A549 treated with dexamethasone at 1 μM for 4 hours (cell line): ENCODE results near the gene APOBR. TPM values are rescaled to one million over a fixed set of nuclear protein-coding genes. Genes with fewer than 3 reads are reported as not detected.

Experiments used
- total RNA-seq: library from RNA; stranded (reverse); fragments of 200-300 nt; extraction: Qiagen RNA extraction; gene quantifications from 5 replicates; pipeline ENCODE4 v1.2.3, GENCODE V29; 2022

The APOBR gene, protein sequence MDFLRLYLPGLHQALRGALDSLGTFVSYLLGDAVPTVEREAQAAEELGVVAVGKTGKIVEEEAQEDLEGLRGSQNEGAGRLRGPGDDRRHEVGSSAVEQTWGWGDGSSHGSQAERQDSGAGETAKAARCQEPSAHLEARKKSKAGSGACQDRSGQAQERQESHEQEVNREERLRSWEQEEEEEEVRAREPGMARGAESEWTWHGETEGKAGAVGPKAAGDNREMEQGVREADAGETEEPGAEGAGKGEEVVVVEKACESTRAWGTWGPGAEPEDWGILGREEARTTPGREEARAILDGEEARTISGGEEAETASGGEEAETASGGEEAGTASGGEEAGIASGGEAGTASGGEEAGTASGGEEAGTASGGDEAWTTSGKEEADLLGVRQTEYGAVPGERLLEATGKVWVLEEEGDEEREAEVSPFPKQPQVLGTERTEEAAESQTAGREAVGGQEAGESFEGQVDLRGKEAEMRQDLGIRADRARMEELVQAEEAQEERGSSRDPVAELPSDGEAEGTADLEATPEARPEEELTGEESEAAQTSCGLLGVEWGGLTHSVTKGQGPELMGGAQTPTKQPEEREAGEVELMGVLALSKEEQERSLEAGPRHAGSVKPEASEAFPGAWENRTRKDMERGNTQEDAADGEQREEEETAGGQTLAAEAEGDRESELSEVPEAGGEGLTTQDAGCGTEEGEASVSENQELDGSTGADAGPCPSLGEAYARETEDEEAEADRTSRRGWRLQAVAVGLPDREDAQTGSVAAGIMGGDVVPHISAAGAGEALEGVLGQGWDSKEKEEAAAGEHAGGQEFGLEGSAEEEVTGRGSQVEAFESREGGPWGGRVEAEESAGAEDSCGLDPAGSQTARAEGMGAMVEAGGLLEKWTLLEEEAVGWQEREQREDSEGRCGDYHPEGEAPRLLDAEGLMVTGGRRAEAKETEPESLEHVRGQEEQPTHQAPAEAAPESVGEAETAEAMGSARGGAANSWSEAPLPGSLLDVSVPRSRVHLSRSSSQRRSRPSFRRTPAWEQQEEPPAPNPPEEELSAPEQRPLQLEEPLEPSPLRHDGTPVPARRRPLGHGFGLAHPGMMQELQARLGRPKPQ
- 0.06 to 0.08 TPM (median 0.06 TPM) in 4 of 5 replicates, not detected in the other for total RNA-seq

DNA sequence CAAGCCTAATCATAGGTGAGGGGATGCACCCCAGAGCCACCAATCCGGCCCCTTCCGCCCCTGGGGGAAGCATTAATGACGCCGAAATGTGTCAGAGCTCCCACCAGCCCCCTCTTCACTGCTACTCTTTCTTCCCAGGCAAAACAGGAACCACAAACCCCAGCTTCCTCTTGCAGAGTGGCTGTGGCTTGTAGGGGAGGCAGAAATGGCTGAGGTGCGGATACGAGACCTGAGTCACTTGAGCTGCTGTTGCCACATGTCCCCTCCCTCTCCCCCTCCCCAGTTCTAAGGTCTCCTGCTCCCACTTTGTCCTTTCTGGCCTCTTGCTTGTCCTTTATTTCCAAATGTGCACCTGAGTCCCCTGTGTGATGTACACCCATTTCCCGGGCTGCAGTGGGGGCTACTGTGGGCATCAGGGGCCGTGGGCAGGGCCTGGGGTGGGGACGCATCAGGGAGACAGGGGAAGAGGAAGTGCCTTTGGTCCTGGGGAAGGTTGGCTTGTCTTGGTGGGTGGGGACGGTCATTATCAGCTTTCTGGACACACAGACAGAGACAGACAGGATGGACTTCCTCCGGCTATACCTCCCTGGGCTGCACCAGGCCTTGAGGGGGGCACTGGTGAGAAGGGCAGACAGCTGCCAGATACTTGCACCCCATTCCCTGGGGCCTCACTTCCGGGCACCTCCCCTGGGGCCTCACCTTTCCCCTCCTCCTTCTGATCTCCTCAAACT is at the start of gene APOBR:
Gene APOBR, plus strand, starts transcription at position 523 of the 731 bp plus-strand sequence. Its CDS starts 39 bp downstream, at position 562.

DNA sequence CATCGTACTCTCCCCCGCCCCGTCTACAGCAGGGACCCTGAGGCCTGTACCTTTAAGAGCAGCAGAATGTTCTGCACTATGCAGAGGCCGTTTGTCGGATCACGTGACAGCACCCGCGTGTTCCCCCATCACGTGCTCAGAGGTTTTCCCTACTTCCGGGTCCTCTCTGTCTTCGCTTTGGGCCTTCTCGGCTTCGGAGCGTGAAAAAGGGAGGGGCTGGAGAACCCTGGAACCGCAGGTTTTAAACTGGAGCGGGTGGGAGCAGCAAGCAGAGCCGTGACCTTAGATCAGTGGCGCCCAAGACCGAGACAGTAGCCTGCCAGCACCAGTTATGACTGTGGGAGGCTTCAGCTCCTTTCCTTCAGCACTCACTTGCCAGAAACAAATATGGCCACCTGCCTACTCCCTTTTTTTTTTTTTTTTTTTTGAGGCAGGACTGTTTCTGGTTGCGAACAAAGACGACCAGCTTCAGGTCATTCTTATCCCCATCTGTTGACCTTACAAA is 2.4 kb upstream of the APOBR start, which contains the start of gene CLN3:
Gene CLN3, minus strand, starts transcription at position 105 of the 505 bp plus-strand sequence. CDS start 315 bp downstream, outside the sequence.

DNA sequence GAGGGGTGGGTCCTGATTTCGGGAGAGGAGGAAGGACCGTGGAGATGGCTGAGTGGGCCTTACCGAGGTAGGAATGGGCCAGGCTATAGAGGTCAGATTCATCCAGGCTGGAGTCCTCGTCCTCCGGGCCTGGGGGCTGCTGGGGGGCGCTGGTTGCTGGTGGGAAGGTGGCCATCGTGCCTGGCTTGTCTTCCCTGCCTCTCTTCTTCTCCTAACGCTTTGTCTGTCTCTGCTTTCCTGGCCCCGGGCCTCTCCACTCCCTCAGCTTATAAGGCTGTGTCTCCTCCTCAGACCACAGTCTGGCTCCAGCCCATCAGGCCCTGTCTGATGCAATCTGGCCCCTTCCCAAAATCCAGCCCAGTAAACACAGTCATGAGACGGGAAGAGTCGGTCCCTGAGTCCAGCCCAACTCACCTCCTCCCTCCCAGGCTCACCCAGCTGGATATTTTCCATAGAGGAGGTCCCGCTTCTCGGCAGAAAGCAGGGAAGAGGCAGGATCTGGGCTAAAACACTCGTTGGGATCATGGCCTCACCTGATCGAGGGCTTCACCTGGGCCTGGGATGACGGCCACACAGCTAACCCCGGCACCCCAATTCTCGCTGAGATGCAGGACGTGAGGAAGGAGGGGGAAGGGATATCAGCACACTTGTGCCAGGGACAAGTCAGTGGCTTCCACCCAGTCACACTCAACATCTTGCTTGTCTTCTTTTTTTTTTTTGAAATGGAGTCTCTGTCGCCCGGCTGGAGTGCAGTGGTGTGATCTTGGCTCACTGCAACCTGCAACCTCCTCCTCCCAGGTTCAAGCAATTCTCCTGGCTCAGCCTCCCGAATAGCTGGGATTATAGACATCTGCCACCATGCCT is 44.5 kb downstream of the APOBR start, which contains the start of gene NUPR1:
Gene NUPR1, minus strand, starts transcription at position 242 of the 864 bp plus-strand sequence. Its CDS starts 67 bp downstream, at position 175.

Other genes starting within 250 kb of the APOBR start
- gene SBK1, start 202.1 kb upstream of the APOBR start, total RNA-seq: 0.16 to 0.47 TPM (median 0.36 TPM) in 5 replicates
- gene NPIPB6, start 131.1 kb upstream of the APOBR start, total RNA-seq: 1.5 to 2.3 TPM (median 1.6 TPM) in 5 replicates
- 69.7 to 108 TPM (median 77.8 TPM) in 5 replicates for gene EIF3CL, start 90.8 kb upstream of the APOBR start, total RNA-seq
- gene NPIPB7, start 22.3 kb upstream of the APOBR start, total RNA-seq: 0.11 to 0.38 TPM (median 0.22 TPM) in 3 of 5 replicates, not detected in the others
- 19.7 to 44.0 TPM (median 35.6 TPM) in 5 replicates for gene CLN3, start 2.6 kb upstream of the APOBR start, total RNA-seq
- gene IL27, start 12.2 kb downstream of the APOBR start, total RNA-seq: not detected in 5 replicates
- 10.5 to 19.3 TPM (median 15.5 TPM) in 5 replicates for gene NUPR1, start 44.3 kb downstream of the APOBR start, total RNA-seq
- 21.1 to 27.1 TPM (median 24.0 TPM) in 5 replicates for gene SGF29, start 59.3 kb downstream of the APOBR start, total RNA-seq
- gene SULT1A2, start 102.4 kb downstream of the APOBR start, total RNA-seq: 0.05 to 0.15 TPM (median 0.09 TPM) in 3 of 5 replicates, not detected in the others
- gene SULT1A1, start 115.4 kb downstream of the APOBR start, total RNA-seq: 5.1 to 6.0 TPM (median 5.4 TPM) in 5 replicates
- 0.25 to 0.66 TPM (median 0.35 TPM) in 4 of 5 replicates, not detected in the other for gene NPIPB8, start 143.4 kb downstream of the APOBR start, total RNA-seq
- 198 to 442 TPM (median 410 TPM) in 5 replicates for gene EIF3C, start 216.8 kb downstream of the APOBR start, total RNA-seq